OCI-LY1 (cell line): Measurements from ENCODE around the gene EFHD1.

Source experiments
- H2AFZ ChIP-seq: fragments of 200-600 bp; sonication (generic), shearing (Covaris generic); 2 replicates; pipeline ENCODE4 v1.6.0; 2014; ENCODE audit warnings: antibody characterized with exemption, mild to moderate bottlenecking, low read length
- H3F3A ChIP-seq: fragments of 200-600 bp; sonication (generic), shearing (Covaris generic); 2 replicates; pipeline ENCODE4 v1.6.0; 2014; ENCODE audit warnings: mild to moderate bottlenecking, antibody characterized with exemption, low read length, moderate library complexity; ENCODE audit not compliant: insufficient read depth
- H3K27ac ChIP-seq: fragments of 200-600 bp; sonication (generic); 2 replicates; pipeline ENCODE4 v1.5.1; 2014; ENCODE audit warnings: low read length, mixed run types, mild to moderate bottlenecking, low read depth; ENCODE audit not compliant: poor library complexity, severe bottlenecking
- H3K27me3 ChIP-seq: fragments of 200-600 bp; sonication (generic); 2 replicates; pipeline ENCODE4 v1.6.0; 2014; ENCODE audit warnings: antibody characterized with exemption, mild to moderate bottlenecking, low read length, moderate library complexity; ENCODE audit not compliant: insufficient read depth
- H3K36me3 ChIP-seq: fragments of 200-600 bp; sonication (generic); 2 replicates; pipeline ENCODE4 v1.6.1; 2014; ENCODE audit warnings: mild to moderate bottlenecking, antibody characterized with exemption, low read length, moderate library complexity, mixed read lengths; ENCODE audit not compliant: insufficient read depth
- H3K4me1 ChIP-seq: fragments of 200-600 bp; sonication (generic); 2 replicates; pipeline ENCODE4 v1.5.1; 2014; ENCODE audit warnings: mild to moderate bottlenecking, low read length, moderate library complexity; ENCODE audit not compliant: insufficient read depth, severe bottlenecking
- H3K4me2 ChIP-seq: fragments of 200-600 bp; sonication (generic), shearing (Covaris generic); 2 replicates; pipeline ENCODE4 v1.6.1; 2014; ENCODE audit warnings: low read length
- H3K4me3 ChIP-seq: fragments of 200-600 bp; sonication (generic); 2 replicates; pipeline ENCODE4 v1.5.1; 2014; ENCODE audit warnings: low read length, low read depth, mild to moderate bottlenecking, mixed read lengths; ENCODE audit not compliant: poor library complexity, severe bottlenecking
- H3K79me2 ChIP-seq: fragments of 200-600 bp; shearing (Covaris generic); 2 replicates; pipeline ENCODE4 v1.6.1; 2016; ENCODE audit warnings: mixed run types, low read length, mixed read lengths; ENCODE audit not compliant: insufficient read depth
- H3K9ac ChIP-seq: fragments of 200-600 bp; sonication (generic), shearing (Covaris generic); 2 replicates; pipeline ENCODE4 v1.6.1; 2014; ENCODE audit warnings: mild to moderate bottlenecking, low read length, mixed read lengths
- H3K9me2 ChIP-seq: fragments of 200-600 bp; sonication (generic), shearing (Covaris generic); 2 replicates; pipeline ENCODE4 v1.6.1; 2014; ENCODE audit warnings: low read depth, mild to moderate bottlenecking, low read length, mixed read lengths
- H3K9me3 ChIP-seq: fragments of 200-600 bp; shearing (Covaris generic); 2 replicates; pipeline ENCODE4 v1.6.1; 2014; ENCODE audit warnings: low read length, mixed read lengths
- H4K20me1 ChIP-seq: fragments of 200-600 bp; sonication (generic), shearing (Covaris generic); 2 replicates; pipeline ENCODE4 v1.6.0; 2016; ENCODE audit warnings: mild to moderate bottlenecking, low read length; ENCODE audit not compliant: insufficient read depth
- CTCF ChIP-seq: fragments of 200-600 bp; sonication (generic), shearing (Covaris generic); IDR thresholded peaks from 2 replicates; pipeline ENCODE4 v1.5.1; 2017; ENCODE audit warnings: mild to moderate bottlenecking, antibody characterized with exemption, low read length, moderate library complexity, mixed read lengths
- EZH2 ChIP-seq: fragments of 200-600 bp; sonication (generic), shearing (Covaris generic); IDR thresholded peaks from 2 replicates; pipeline ENCODE4 v1.8.0; 2017; ENCODE audit warnings: borderline replicate concordance, mixed run types, mild to moderate bottlenecking, antibody characterized with exemption, low read length, moderate library complexity, mixed read lengths

Gene EFHD1

DNA sequence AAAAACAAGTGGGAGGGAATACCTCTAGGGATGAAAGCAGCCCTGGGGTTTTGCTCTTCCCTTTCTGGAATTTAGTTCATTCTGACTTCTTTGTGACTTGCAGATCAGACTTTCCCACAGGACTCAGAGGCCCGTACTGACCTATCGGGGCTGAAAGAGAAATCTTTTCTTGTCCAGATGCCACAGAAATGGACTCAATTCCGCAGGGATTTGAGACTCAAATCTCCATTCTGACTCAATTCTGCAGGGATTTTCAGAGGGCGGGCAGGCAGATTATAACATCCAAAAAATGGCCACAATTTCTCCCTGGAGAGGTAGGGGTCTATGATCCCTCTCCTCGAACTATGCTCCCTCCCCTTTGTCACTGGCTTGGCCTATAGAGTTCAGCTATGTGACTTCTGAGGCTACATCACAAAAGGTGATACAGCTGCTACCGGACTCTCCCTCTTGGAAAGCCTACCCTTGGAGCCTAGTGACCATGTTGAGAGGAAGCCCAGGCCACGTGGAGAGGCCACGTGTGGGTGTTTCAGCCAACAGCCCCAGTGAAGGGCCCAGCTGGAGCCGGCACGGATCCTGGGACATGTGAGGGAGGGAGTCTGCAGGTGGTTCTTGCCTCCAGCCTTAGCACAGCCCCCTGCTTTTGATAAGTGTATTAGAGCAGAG, 4.8 kb upstream of the EFHD1 start:
- Histone ChIP-seq H3K79me2 (no peaks in the 10 kb centered on the region), H3K27me3 (peaks cover 3% of the 10 kb centered on the region; the same call in 1 of the 2 replicates), H4K20me1 (no peaks in the 10 kb centered on the region), H3K4me2 (no peak overlapping the region), H3K9ac (no peak overlapping the region), H3K36me3 (no peaks in the 10 kb centered on the region), H3K4me3 (no peak overlapping the region), H2AFZ (no peak overlapping the region), H3K27ac (no peak overlapping the region), H3K9me2 (no peaks in the 10 kb centered on the region), H3K4me1 (no peaks in the 10 kb centered on the region), H3K9me3 (no peaks in the 10 kb centered on the region), H3F3A (no peaks in the 10 kb centered on the region)
- TF ChIP-seq EZH2 (no peak), CTCF (no peak)

GRCh38 chr2:232629129-232629475, 4.3 kb upstream of the EFHD1 start:
- Histone ChIP-seq H3K9me2 (no peaks in the 10 kb centered on the region), H2AFZ (no peak overlapping the region), H3K27me3 (peaks cover 3% of the 10 kb centered on the region; the same call in 1 of the 2 replicates), H3K4me3 (no peak overlapping the region), H3K4me1 (no peaks in the 10 kb centered on the region), H3K9me3 (no peaks in the 10 kb centered on the region), H3F3A (no peaks in the 10 kb centered on the region), H3K79me2 (no peaks in the 10 kb centered on the region), H3K4me2 (no peak overlapping the region), H3K36me3 (no peaks in the 10 kb centered on the region), H3K9ac (no peak overlapping the region), H4K20me1 (no peaks in the 10 kb centered on the region), H3K27ac (no peak overlapping the region)
- no peak for TF ChIP-seq EZH2
- no peak for TF ChIP-seq CTCF

- H3F3A ChIP-seq = no peaks in the 10 kb centered on the region
- no peak overlapping the region for H3K9ac ChIP-seq
- H3K4me2 ChIP-seq = no peak overlapping the region
- H3K36me3 ChIP-seq = no peaks in the 10 kb centered on the region
- H3K79me2 ChIP-seq = no peaks in the 10 kb centered on the region
- no peak for TF ChIP-seq CTCF
- TF ChIP-seq EZH2 = no peak
- no peak overlapping the region for H3K27ac ChIP-seq
- H3K9me3 ChIP-seq = no peaks in the 10 kb centered on the region
- H3K27me3 ChIP-seq = no peaks in the 10 kb centered on the region; the same call in 1 of the 2 replicates
- H3K4me1 ChIP-seq = no peaks in the 10 kb centered on the region
- no peak overlapping the region for H3K4me3 ChIP-seq
- H4K20me1 ChIP-seq = no peaks in the 10 kb centered on the region
- H3K9me2 ChIP-seq = no peaks in the 10 kb centered on the region
- no peak overlapping the region for H2AFZ ChIP-seq
These were observed 1.0 kb upstream of the EFHD1 start for GRCh38 chr2:232632229-232632903.
